ENCODE data around the gene TPD52L1. TPM values are rescaled to one million over a fixed set of nuclear protein-coding genes. Genes with fewer than 3 reads are reported as not detected.
A peak's percentile ranks its signal among the peaks of the same experiment; 100 is the strongest.

Gene TPD52L1
- total RNA-seq, 2 experiments from 2014 or later, result not detected

DNA sequence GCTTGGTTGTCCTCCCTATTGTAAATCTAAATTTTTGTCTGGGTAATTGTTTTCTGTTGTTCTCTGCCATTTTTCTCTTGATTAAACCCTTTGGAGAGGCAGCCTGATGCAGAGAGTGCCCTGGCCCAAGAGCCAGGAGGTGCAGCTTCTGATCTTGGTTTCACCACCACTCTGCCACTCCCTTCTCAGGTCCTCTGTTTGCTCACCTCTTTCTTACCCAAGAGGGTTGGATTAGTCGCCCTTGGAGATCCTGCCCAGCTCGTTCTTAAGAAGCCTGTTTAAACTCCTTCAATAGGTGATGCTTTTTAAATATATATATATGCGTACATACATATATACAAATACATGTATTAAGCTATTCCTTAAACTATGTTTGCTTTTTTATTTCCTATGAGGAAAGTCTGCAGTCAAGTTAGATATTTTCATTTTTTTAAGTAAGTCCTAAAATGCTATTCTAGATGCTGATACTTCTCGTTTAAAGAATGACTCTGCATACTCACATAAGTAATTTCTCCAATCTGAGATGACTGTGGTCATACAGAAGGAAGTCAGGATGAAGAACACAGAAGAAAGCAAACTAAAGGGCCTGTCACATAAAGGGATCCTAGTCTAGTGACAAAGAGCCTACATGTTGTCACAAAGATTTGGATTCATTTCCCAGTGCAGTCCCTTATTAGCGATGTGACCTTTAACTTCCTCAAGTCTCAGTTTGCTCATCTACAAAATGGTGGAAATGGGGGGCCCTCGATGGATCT is 19.9 kb downstream of the TPD52L1 start:
- no peak for DNase-seq
- Mint-ChIP-seq H3K4me3 (no peak overlapping the region), H3K36me3 (no peaks in the 10 kb centered on the region), H3K9me3 (peaks cover 3% of the 10 kb centered on the region), H3K4me1 (no peaks in the 10 kb centered on the region), H3K27ac (no peak overlapping the region), H3K27me3 (peaks cover 17% of the 10 kb centered on the region)
- no peak for ATAC-seq (ENCODE audit: low read depth)
- POLR2A ChIA-PET, result no interaction called here

DNA sequence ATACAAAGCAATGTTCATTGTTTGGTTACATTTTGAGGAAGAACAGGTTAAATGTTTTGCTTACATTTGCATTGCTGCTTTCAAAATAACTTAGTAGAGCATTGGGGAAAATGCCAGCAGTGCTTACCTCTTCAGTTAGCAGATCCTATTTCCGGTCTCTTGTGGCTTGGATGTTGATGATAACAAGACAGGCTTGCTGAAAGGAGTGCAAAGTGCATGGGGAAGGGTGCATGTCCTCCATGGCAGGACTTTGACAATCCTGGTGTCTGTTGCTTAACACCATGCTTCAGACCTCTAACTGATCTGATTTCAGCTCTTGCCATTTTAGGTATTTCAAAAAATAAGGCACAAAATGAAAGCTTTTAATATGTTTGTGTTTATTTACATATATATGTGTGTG is 21.1 kb downstream of the TPD52L1 start:
- Mint-ChIP-seq H3K27me3 (peaks cover 17% of the 10 kb centered on the region), H3K27ac (no peak overlapping the region), H3K4me3 (no peak overlapping the region), H3K36me3 (no peaks in the 10 kb centered on the region), H3K9me3 (no peaks in the 10 kb centered on the region), H3K4me1 (no peaks in the 10 kb centered on the region)
- DNase-seq, result no peak
- POLR2A ChIA-PET, result no interaction called here
- ATAC-seq (ENCODE audit: low read depth), result no peak

DNA sequence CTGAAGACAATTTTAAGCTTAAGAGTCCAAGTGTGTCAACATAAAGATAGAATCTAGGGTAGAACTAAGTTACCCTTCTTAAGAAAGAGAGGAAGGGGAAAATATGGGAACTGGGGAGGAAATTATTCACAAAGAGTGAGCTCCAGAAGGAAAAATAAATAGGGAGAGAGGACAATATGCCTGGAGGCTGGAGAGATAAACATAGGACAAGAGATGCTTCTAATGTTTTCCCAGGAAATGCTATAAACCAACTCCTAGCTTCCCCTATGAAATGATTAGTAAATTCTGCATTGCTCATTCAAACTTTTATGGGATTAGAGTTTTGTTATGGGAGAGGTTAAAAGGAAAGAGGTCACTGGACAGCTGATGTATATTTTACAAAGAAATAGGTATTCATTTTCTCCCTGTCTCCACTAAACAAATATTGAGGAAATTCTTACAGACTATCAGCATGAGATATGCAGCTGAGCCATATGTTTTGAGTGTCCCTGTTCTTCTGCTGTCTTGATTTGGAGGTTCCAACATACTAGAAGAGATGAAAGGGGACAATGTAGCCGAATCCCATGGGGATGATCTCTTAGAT is 22.0 kb downstream of the TPD52L1 start:
- Mint-ChIP-seq H3K27ac (no peak overlapping the region), H3K4me3 (no peak overlapping the region), H3K4me1 (no peaks in the 10 kb centered on the region), H3K27me3 (peaks cover 18% of the 10 kb centered on the region), H3K36me3 (no peaks in the 10 kb centered on the region), H3K9me3 (no peaks in the 10 kb centered on the region)
- POLR2A ChIA-PET, result no interaction called here
- no peak for DNase-seq
- no peak for ATAC-seq (ENCODE audit: low read depth)

DNA sequence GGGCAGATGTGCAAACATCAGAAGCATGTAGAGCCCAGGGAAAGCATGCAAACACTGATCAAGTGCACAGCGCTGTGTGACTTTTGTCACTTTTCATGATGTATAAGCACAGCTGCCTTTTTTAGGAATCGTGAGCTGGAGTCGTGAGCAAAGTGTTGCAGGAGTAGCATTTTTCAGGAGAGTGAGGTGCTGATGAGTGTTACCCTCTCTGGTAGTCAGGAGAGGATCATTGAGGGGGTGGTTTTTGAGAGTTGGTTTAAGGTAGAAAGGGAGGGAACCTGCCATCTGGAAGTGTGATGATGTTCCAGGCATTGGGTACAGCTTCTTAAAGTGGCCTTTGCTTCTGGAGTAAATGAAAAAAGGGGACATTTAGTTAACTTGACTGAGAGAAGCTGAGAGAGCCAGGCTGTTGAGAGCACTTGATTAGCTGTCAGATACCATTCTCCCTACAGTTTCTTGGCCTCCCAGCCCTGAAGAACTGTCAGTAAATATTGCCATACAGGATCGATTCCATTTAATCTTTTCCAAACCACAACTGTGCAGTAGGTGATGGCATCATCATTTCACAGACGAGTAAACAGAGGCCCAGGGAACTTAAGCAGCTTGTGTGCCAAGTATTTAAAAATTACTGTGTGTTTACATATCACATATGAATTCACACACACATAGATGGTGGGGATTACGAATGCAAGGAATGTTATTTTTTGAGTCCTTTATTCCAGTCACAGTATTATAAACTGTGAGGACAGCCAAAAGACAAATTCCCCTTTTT is 28.9 kb downstream of the TPD52L1 start:
- Mint-ChIP-seq H3K27me3 (peaks cover 13% of the 10 kb centered on the region), H3K27ac (no peak overlapping the region), H3K4me3 (no peak overlapping the region), H3K4me1 (no peaks in the 10 kb centered on the region), H3K36me3 (no peaks in the 10 kb centered on the region), H3K9me3 (no peaks in the 10 kb centered on the region)
- DNase-seq (no peak), ATAC-seq (ENCODE audit: low read depth) (no peak)
- POLR2A ChIA-PET, result interaction anchor here (1.0 kb wide), 1 partner anchor 16 kb away, joined by 3 read pairs; no protein-coding TSS in a partner anchor

DNA sequence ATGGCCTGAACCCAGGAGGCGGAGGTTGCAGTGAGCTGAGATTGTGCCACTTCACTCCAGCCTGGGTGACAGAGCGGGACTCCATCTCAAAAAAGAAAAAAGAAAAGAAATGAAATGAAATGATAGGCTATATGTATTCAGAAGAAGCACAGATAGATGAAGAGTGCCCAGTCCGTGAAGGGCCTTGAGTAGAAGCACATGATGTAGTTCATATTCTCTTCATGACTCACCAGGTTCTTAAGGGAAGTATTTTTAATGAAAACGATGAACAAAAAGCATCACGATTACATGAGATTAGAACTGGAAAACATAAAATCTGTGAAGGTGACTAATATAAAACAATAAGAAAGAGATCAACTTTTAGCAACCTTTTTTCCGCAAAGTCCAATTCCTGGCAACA is 29.8 kb downstream of the TPD52L1 start:
- Mint-ChIP-seq H3K27ac (no peak overlapping the region), H3K9me3 (no peaks in the 10 kb centered on the region), H3K4me3 (no peak overlapping the region), H3K36me3 (no peaks in the 10 kb centered on the region), H3K4me1 (no peaks in the 10 kb centered on the region), H3K27me3 (peaks cover 13% of the 10 kb centered on the region)
- no peak for ATAC-seq (ENCODE audit: low read depth)
- POLR2A ChIA-PET, result no interaction called here
- DNase-seq, result no peak

DNA sequence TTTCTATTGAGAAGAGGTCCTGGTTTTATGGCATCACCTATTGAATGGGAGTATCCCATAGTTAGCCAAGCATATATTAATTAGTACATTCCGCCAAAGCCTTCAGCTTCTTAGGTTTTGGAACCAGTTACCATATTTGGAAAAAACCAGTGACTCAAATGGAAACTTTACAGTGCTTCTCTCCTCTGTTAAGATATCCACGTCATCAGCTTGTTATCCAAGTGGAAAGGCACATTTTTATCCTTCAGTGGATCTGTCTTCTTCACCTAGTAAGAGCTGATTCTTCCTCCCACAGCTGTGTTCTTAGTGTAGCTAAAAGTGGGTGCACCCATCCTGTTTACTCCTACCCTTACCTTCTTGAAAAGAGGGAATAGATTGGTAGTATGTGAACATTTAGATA is 34.5 kb downstream of the TPD52L1 start:
- H3K36me3 Mint-ChIP-seq, result no peaks in the 10 kb centered on the region
- POLR2A ChIA-PET, result no interaction called here
- no peak overlapping the region for H3K4me3 Mint-ChIP-seq
- peaks cover 16% of the 10 kb centered on the region for H3K27me3 Mint-ChIP-seq
- H3K4me1 Mint-ChIP-seq, result peaks cover 2% of the 10 kb centered on the region
- no peaks in the 10 kb centered on the region for H3K9me3 Mint-ChIP-seq
- H3K27ac Mint-ChIP-seq, result no peak overlapping the region
- no peak for DNase-seq
- ATAC-seq (ENCODE audit: low read depth), result no peak

DNA sequence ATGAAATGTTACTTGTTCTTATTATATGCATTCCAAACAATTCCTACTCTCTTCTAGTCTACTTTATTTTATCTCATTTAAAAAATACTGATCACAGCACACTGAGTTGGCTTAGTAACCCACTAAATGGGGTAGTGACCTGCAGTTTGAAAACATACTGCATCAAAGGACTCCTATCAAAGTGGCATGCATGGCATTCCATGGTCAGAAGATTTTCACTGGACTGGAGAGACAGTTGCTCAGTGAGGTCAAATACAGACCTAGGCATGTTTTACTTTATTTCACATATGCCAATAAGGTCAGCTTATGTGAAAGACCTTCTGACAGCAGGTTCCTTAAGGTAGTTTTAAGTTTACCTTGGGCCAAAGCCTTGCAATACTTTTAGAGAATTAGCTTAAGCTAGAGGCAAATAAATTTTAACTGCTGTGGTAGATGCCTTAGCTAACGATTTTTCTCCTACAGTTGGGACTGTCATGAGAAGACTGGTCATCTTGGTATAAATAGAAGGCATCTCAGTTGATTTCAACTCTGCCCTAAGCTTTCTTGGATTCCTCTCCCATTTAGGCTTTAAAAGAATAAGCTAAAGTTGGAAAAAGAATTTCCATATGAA is 35.1 kb downstream of the TPD52L1 start:
- DNase-seq, result no peak
- no peaks in the 10 kb centered on the region for H3K36me3 Mint-ChIP-seq
- peaks cover 16% of the 10 kb centered on the region for H3K27me3 Mint-ChIP-seq
- ATAC-seq (ENCODE audit: low read depth), result no peak
- H3K4me1 Mint-ChIP-seq, result peaks cover 2% of the 10 kb centered on the region
- no peak overlapping the region for H3K4me3 Mint-ChIP-seq
- no peak overlapping the region for H3K27ac Mint-ChIP-seq
- H3K9me3 Mint-ChIP-seq, result no peaks in the 10 kb centered on the region
- POLR2A ChIA-PET, result no interaction called here

DNA sequence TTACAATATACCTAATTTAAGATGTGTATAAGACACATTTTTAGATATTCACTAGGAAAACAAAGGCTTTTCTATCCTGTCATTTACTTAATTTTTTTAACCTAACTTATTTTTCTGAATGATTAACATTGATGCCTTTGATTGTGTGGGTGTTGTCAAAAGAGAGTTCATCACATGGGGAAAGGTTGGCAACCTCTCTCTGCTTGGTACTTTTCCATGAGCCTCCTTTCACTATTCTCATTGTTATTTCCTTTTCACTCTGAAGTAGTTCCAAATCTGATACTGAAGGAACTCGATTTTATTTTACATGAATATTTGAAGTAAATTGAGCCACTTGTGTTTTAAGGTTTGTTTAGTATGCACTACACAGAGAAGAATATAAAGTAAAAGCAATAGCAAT is 35.9 kb downstream of the TPD52L1 start:
- Mint-ChIP-seq H3K4me1 (peaks cover 2% of the 10 kb centered on the region), H3K27me3 (peaks cover 16% of the 10 kb centered on the region), H3K36me3 (no peaks in the 10 kb centered on the region), H3K4me3 (no peak overlapping the region), H3K27ac (no peak overlapping the region), H3K9me3 (no peaks in the 10 kb centered on the region)
- POLR2A ChIA-PET, result no interaction called here
- no peak for DNase-seq
- ATAC-seq (ENCODE audit: low read depth), result no peak

DNA sequence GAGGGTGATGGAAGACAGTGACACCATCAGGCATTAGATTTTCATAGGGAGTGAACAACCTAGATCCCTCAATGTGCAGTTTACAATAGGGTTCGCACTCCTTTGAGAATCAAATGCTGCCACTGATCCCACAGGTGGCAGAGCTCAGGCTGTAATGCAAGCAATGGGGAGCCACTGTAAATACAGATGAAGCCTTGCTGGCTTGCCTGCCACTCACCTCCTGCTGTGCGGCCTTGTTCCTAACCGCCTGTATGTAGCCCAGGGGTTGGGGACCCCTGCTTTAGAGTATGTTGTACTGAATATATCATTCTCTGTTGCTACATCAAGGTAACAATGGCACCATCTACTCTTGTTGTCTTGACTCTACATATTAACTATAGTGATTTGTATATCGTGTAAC is 37.1 kb downstream of the TPD52L1 start:
- POLR2A ChIA-PET, result no interaction called here
- no peak for DNase-seq
- Mint-ChIP-seq H3K27me3 (peaks cover 14% of the 10 kb centered on the region), H3K4me3 (no peak overlapping the region), H3K36me3 (no peaks in the 10 kb centered on the region), H3K4me1 (peaks cover 2% of the 10 kb centered on the region), H3K27ac (no peak overlapping the region), H3K9me3 (no peaks in the 10 kb centered on the region)
- no peak for ATAC-seq (ENCODE audit: low read depth)

DNA sequence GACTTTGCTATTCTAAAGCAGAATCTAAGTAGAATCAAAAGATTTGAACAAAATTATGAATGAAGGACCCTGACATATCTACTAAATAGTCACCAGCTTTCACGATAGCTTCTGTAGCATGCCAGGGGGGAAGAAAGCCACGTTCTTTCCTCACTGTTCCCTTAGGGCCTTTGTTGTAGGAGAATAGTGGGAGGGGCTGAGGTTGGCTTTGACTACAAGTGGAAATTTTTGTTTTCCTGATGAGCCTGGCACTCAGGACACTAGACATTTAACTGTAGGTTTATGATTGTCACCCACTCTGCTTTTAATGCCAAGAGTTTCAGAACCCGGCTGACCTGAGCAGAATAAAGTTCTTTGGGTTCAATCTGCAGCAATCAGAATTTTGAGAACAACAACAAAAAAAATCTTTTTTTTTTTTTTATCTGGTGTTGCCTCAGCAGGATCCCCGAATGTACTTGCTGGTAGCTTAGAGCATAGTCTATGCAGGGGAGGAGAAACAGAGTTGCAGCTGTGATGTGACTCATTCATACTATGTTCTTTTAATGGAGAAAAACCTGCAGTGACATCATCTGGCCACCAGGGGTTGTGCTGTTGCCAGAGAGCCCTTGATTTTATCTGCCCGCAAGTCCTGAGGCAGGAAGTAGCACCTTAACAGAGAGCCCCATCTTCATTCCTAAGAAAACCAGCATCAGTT is 38.5 kb downstream of the TPD52L1 start:
- Mint-ChIP-seq H3K27me3 (peaks cover 14% of the 10 kb centered on the region), H3K9me3 (no peaks in the 10 kb centered on the region), H3K36me3 (no peaks in the 10 kb centered on the region), H3K4me3 (no peak overlapping the region), H3K4me1 (peaks cover 2% of the 10 kb centered on the region), H3K27ac (no peak overlapping the region)
- POLR2A ChIA-PET, result no interaction called here
- DNase-seq, result peak; percentile 31
- peak; percentile 91 for ATAC-seq (ENCODE audit: low read depth)

DNA sequence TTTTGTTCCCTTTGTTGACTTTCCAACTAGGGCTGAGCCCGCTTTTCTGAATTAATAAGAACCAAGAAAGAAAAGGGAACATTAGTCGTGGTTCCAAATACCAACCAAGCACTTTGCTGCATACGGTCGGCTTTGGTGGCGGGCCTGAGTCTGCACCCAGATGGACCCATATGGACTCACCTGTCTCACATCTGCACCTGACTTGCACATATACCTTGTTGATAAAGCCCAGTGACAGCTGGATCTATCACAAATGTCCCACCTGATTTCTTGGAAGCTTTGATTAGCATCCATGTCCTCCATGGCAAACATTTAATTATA is 39.0 kb downstream of the TPD52L1 start:
- no peak for DNase-seq
- Mint-ChIP-seq H3K27ac (no peak overlapping the region), H3K4me3 (no peak overlapping the region), H3K9me3 (no peaks in the 10 kb centered on the region), H3K36me3 (no peaks in the 10 kb centered on the region), H3K4me1 (peaks cover 2% of the 10 kb centered on the region), H3K27me3 (peaks cover 18% of the 10 kb centered on the region)
- no peak for ATAC-seq (ENCODE audit: low read depth)
- POLR2A ChIA-PET, result no interaction called here

DNA sequence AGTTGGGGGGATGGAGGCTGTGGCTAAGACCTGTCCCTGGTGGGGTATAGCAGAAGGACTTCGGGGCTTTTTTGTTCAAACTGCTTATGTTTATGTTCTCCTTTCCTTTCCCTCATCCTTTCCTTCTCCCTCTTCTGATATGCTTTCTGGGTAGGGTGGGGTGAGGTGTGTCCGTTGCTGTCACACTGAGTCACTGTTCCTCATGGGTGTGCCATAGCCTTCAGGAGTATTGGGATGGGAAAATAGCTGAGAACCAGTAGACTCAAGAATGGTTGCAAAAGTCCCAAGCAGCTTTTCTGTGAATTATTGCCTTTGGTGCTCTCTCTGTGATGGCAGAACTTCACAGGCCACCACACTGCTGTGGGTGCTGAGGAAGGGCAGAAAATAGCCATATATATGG is 39.6 kb downstream of the TPD52L1 start:
- H3K9me3 Mint-ChIP-seq, result no peaks in the 10 kb centered on the region

DNA sequence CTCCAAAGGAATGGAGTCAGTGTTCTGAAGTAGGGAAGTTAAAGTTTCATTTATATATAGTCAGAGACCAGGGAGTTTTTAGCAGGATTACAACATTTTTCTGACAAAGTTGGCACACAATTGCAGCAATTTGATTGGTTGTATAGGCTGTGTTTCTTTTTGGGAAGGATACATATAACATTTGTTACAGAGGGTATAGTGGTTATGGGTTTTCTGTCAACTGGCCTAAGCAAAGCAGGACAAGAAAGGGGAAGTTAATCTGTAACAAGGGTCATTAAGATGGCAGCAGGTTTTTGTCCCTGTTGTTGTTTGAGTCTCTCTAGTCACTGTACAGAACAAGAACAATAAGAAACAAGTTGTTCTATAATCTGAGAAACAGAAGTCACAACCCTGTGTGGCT is 41.4 kb downstream of the TPD52L1 start:
- H3K27me3 Mint-ChIP-seq, result peaks cover 15% of the 10 kb centered on the region
- peaks cover 2% of the 10 kb centered on the region for H3K4me1 Mint-ChIP-seq
- H3K36me3 Mint-ChIP-seq, result no peaks in the 10 kb centered on the region
- H3K4me3 Mint-ChIP-seq, result no peak overlapping the region
- no peak for ATAC-seq (ENCODE audit: low read depth)
- H3K27ac Mint-ChIP-seq, result no peak overlapping the region
- DNase-seq, result no peak
- H3K9me3 Mint-ChIP-seq, result no peaks in the 10 kb centered on the region
- POLR2A ChIA-PET, result no interaction called here

More for the DNA sequence above, 39.6 kb downstream of the TPD52L1 start:
- H3K4me3 Mint-ChIP-seq, result no peak overlapping the region
- H3K27me3 Mint-ChIP-seq, result peaks cover 22% of the 10 kb centered on the region
- DNase-seq (no peak), ATAC-seq (ENCODE audit: low read depth) (no peak)
- peaks cover 2% of the 10 kb centered on the region for H3K4me1 Mint-ChIP-seq
- POLR2A ChIA-PET, result no interaction called here
- no peaks in the 10 kb centered on the region for H3K36me3 Mint-ChIP-seq
- no peak overlapping the region for H3K27ac Mint-ChIP-seq

Data from activated naive CD8-positive, alpha-beta T cell treated with anti-CD3 and anti-CD28 coated beads, Interleukin-2, amount 10 ng/mL, durations not matched to agents 7 days and 5 days (primary cell).